IPS-18a (cell line): ENCODE measurements around the gene GNAT1.

Source experiments
- H3K27ac ChIP-seq: one replicate; pipeline ENCODE4 v1.5.1; 2013; ENCODE audit warnings: low read length
- H3K27me3 ChIP-seq: one replicate; pipeline ENCODE4 v1.6.1; 2013; ENCODE audit warnings: mild to moderate bottlenecking, low read length; ENCODE audit not compliant: control insufficient read depth, insufficient read depth
- H3K36me3 ChIP-seq: one replicate; pipeline ENCODE4 v1.6.1; 2013; ENCODE audit warnings: low read depth, low read length; ENCODE audit not compliant: control insufficient read depth
- H3K4me1 ChIP-seq: one replicate; pipeline ENCODE4 v1.6.1; 2013; ENCODE audit warnings: low read depth, low read length; ENCODE audit not compliant: control insufficient read depth
- H3K4me3 ChIP-seq: one replicate; pipeline ENCODE4 v1.5.1; 2013; ENCODE audit warnings: low read length
- H3K9ac ChIP-seq: one replicate; pipeline ENCODE4 v1.6.1; 2013; ENCODE audit warnings: mild to moderate bottlenecking, low read length, moderate library complexity
- H3K9me3 ChIP-seq: one replicate; pipeline ENCODE4 v1.6.1; 2013; ENCODE audit warnings: low read depth, low read length; ENCODE audit not compliant: control insufficient read depth

The GNAT1 gene

GRCh38 chr3:50164984-50165909 is 26.2 kb upstream of the GNAT1 start:
- no peak overlapping the region for H3K4me3 ChIP-seq
- H3K27me3 ChIP-seq, result no peaks in the 10 kb centered on the region
- peaks cover 24% of the 10 kb centered on the region for H3K4me1 ChIP-seq
- peaks cover 9% of the 10 kb centered on the region for H3K36me3 ChIP-seq
- no peak overlapping the region for H3K9ac ChIP-seq
- no peaks in the 10 kb centered on the region for H3K9me3 ChIP-seq
- H3K27ac ChIP-seq, result no peak overlapping the region

- Histone ChIP-seq H3K4me1 (peaks cover 24% of the 10 kb centered on the region), H3K36me3 (peaks cover 7% of the 10 kb centered on the region), H3K27me3 (no peaks in the 10 kb centered on the region), H3K27ac (no peak overlapping the region), H3K9me3 (no peaks in the 10 kb centered on the region), H3K9ac (no peak overlapping the region), H3K4me3 (no peak overlapping the region)
Observed at GRCh38 chr3:50165910-50166538, 25.4 kb upstream of the GNAT1 start.

- peaks cover 24% of the 10 kb centered on the region for H3K4me1 ChIP-seq
- H3K9me3 ChIP-seq, result no peaks in the 10 kb centered on the region
- no peaks in the 10 kb centered on the region for H3K27me3 ChIP-seq
- no peak overlapping the region for H3K9ac ChIP-seq
- no peak overlapping the region for H3K4me3 ChIP-seq
- peaks cover 2% of the 10 kb centered on the region for H3K36me3 ChIP-seq
- no peak overlapping the region for H3K27ac ChIP-seq
Observed at GRCh38 chr3:50166620-50167019, 24.8 kb upstream of the GNAT1 start.

DNA sequence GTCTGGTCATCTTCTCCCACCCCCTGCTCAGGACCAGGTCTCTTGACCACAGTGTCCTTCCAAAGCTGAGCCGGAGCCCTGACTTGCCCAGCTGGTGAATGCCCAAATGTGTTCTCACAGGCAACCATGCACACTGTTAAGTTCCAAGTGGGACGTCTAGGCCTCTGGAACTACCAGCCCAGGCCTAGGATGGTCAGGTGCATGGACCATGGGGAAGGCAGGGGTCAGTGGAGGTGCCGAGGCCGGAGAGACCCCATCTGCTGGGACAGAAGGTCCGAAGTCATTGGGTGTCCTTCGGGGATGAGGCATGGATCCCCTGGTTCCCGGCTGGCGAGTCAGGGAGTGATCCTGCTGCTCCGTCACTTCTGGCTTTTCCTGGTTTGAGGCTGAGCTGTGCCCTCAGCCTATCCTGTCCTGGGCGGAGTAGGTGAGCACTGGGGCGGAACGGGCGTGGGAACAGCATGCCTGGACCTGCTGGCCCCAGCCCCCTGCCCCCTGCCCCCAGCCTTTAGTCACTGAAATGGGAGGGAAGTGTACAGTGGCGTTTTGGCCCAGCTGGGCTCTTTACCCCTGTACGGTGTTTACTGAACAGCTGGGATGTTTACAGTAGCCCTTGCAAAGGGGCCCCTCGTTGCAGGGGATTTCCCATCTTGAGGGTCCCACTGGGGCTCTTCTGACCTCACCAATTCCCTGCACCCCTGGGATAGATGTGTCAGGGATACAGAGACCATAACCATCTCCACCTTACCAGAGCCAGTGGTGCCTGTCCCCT is 24.2 kb upstream of the GNAT1 start:
- Histone ChIP-seq H3K4me1 (peaks cover 24% of the 10 kb centered on the region), H3K27me3 (no peaks in the 10 kb centered on the region), H3K4me3 (no peak overlapping the region), H3K36me3 (no peaks in the 10 kb centered on the region), H3K27ac (no peak overlapping the region), H3K9me3 (no peaks in the 10 kb centered on the region), H3K9ac (no peak overlapping the region)

DNA sequence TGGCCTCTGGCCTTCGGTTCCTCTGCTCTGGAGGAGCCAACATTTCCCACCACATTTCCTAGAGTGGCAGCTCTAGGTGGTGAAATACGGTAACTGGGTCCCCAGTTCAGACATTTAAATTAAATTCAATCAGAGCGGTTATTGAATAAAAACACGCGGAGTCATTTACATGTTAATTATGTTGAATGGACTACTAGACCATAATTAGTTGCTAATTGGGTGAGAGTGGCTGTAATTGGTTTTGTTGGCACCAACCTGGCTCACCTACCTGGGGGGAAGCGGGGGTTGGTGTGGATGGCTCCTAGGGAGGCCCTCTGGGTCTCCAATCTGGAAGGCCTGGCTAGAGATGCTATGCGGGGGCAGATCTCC is 23.6 kb upstream of the GNAT1 start:
- peaks cover 24% of the 10 kb centered on the region for H3K4me1 ChIP-seq
- H3K27me3 ChIP-seq, result no peaks in the 10 kb centered on the region

GRCh38 chr3:50168388-50168787 is 23.0 kb upstream of the GNAT1 start:
- peaks cover 24% of the 10 kb centered on the region for H3K4me1 ChIP-seq
- H3K9me3 ChIP-seq, result no peaks in the 10 kb centered on the region
- H3K4me3 ChIP-seq, result no peak overlapping the region
- H3K36me3 ChIP-seq, result no peaks in the 10 kb centered on the region
- no peaks in the 10 kb centered on the region for H3K27me3 ChIP-seq
- H3K9ac ChIP-seq, result no peak overlapping the region
- H3K27ac ChIP-seq, result no peak overlapping the region

More for the DNA sequence above, 23.6 kb upstream of the GNAT1 start:
- Histone ChIP-seq H3K9ac (no peak overlapping the region), H3K27ac (no peak overlapping the region), H3K4me3 (no peak overlapping the region), H3K36me3 (no peaks in the 10 kb centered on the region), H3K9me3 (no peaks in the 10 kb centered on the region)

DNA sequence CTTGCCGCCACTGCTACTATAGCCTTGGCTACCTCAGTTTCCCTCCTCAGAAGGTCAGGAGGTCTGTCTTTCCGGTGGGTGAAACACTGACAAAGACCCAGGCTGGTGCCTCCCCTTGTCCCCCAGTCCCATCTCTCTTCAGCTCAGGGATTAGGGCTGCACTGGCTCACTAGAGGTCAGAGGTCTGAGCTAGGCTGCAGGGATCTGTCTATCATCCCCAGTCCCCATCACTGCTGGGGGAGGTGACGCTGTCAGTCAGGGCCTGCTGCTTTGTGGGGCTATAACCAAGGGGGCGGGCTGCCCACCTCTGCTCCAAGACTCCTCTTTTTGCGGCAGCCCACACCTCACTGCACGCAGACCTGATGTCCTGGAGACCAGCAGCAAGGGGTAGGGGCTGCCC is 22.6 kb upstream of the GNAT1 start:
- Histone ChIP-seq H3K9me3 (no peaks in the 10 kb centered on the region), H3K36me3 (no peaks in the 10 kb centered on the region), H3K4me1 (peaks cover 24% of the 10 kb centered on the region), H3K27ac (no peak overlapping the region), H3K4me3 (no peak overlapping the region), H3K9ac (no peak overlapping the region), H3K27me3 (no peaks in the 10 kb centered on the region)

DNA sequence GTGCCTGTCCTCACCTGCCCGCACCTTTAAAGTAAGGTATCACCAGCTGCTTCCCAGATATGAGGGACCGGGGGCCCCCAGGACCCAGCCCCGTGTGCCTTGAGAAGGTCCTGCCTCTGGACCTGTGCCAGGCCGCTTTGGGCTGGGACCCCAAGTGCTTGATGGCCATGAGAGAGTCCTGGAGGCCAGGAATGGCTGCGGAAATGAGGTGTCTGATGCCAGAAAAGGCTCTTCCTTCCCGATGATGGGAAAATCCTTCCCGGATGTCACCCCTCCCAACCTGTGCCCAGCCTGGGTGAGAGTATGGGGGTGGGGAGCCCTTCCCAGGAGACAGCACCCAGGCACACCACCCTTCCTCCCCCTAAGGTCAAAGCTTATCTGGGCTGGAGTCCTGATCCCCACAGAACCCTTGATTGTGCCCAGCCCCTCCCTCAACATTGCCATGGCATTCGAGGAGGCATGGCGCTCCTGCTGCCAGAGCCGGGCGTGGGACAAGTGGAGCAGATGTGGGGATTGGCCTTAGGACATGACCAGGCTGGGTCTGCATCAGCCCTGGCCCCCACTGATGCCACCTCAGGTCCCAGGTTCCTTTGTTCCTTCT is 22.1 kb upstream of the GNAT1 start:
- Histone ChIP-seq H3K9ac (no peak overlapping the region), H3K27me3 (no peaks in the 10 kb centered on the region), H3K4me1 (peaks cover 24% of the 10 kb centered on the region)

DNA sequence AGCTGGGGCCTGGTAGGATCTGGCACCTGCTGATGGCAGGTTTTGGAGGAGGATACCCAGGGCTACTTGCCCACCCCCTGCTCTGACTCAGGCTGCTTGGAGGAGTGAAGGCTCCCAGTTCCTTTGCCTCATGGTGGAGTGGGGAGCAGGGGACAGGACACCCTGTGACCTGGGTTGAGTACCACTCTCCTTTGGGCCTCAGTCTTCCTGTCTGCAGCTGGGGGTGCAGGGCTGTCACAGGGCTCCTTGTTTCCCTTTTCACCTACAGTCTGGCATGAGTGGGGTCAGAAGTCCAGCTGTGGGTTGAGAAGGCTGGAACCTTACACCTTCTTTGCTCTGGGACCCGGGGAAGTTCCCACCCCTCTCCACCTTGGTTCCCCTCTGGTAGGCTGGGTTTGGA is 21.6 kb upstream of the GNAT1 start:
- Histone ChIP-seq H3K4me3 (no peak overlapping the region), H3K36me3 (peaks cover 3% of the 10 kb centered on the region), H3K27me3 (no peaks in the 10 kb centered on the region), H3K27ac (no peak overlapping the region), H3K4me1 (peaks cover 24% of the 10 kb centered on the region), H3K9me3 (no peaks in the 10 kb centered on the region), H3K9ac (no peak overlapping the region)

More for the DNA sequence above, 22.1 kb upstream of the GNAT1 start:
- no peaks in the 10 kb centered on the region for H3K36me3 ChIP-seq
- H3K27ac ChIP-seq, result no peak overlapping the region
- H3K4me3 ChIP-seq, result no peak overlapping the region
- no peaks in the 10 kb centered on the region for H3K9me3 ChIP-seq

GRCh38 chr3:50170689-50171088 is 20.7 kb upstream of the GNAT1 start:
- Histone ChIP-seq H3K27ac (no peak overlapping the region), H3K36me3 (peaks cover 3% of the 10 kb centered on the region), H3K4me1 (peaks cover 18% of the 10 kb centered on the region), H3K27me3 (no peaks in the 10 kb centered on the region), H3K9ac (no peak overlapping the region), H3K9me3 (no peaks in the 10 kb centered on the region), H3K4me3 (no peak overlapping the region)
